ENCODE data around the gene WDFY4. TPM values are rescaled to one million over a fixed set of nuclear protein-coding genes. Genes with fewer than 3 reads are reported as not detected.

Gene WDFY4
- total RNA-seq, 1 experiment from 2014 or later: not detected

GRCh38 chr10:48690791-48691660 is 6.4 kb downstream of the WDFY4 start:
- no peak for DNase-seq (ENCODE audit: low read depth)

- DNase-seq (ENCODE audit: low read depth): no peak
Observed at GRCh38 chr10:48691812-48692528, 7.3 kb downstream of the WDFY4 start.

- DNase-seq (ENCODE audit: low read depth): no peak
Observed at GRCh38 chr10:48692748-48693147, 8.1 kb downstream of the WDFY4 start.

GRCh38 chr10:48693206-48693605 is 8.5 kb downstream of the WDFY4 start:
- no peak for DNase-seq (ENCODE audit: low read depth)

- DNase-seq (ENCODE audit: low read depth): no peak
Observed at GRCh38 chr10:48694371-48695030, 9.8 kb downstream of the WDFY4 start.

GRCh38 chr10:48695636-48696534 is 11.2 kb downstream of the WDFY4 start:
- DNase-seq (ENCODE audit: low read depth): no peak

GRCh38 chr10:48696535-48696873 is 11.8 kb downstream of the WDFY4 start:
- DNase-seq (ENCODE audit: low read depth): no peak

- DNase-seq (ENCODE audit: low read depth): no peak
Observed at GRCh38 chr10:48697091-48697490, 12.4 kb downstream of the WDFY4 start.

GRCh38 chr10:48697821-48698764 is 13.4 kb downstream of the WDFY4 start:
- DNase-seq (ENCODE audit: low read depth): no peak

GRCh38 chr10:48699011-48699627 is 14.4 kb downstream of the WDFY4 start:
- DNase-seq (ENCODE audit: low read depth): no peak

- DNase-seq (ENCODE audit: low read depth): no peak
Observed at GRCh38 chr10:48700071-48700470, 15.4 kb downstream of the WDFY4 start.

- DNase-seq (ENCODE audit: low read depth): no peak
Observed at GRCh38 chr10:48700493-48700892, 15.8 kb downstream of the WDFY4 start.

- DNase-seq (ENCODE audit: low read depth): no peak
Observed at GRCh38 chr10:48701139-48701901, 16.6 kb downstream of the WDFY4 start.

GRCh38 chr10:48701941-48702340 is 17.3 kb downstream of the WDFY4 start:
- DNase-seq (ENCODE audit: low read depth): no peak

- no peak for DNase-seq (ENCODE audit: low read depth)
Observed at GRCh38 chr10:48703531-48704122, 19.0 kb downstream of the WDFY4 start.

- DNase-seq (ENCODE audit: low read depth): no peak
Observed at GRCh38 chr10:48704156-48704555, 19.5 kb downstream of the WDFY4 start.

GRCh38 chr10:48705401-48705938 is 20.8 kb downstream of the WDFY4 start:
- DNase-seq (ENCODE audit: low read depth): no peak

- DNase-seq (ENCODE audit: low read depth): no peak
Observed at GRCh38 chr10:48707472-48707871, 22.8 kb downstream of the WDFY4 start.

- no peak for DNase-seq (ENCODE audit: low read depth)
Observed at GRCh38 chr10:48708144-48708543, 23.5 kb downstream of the WDFY4 start.

Measured in Daoy (cell line).